IMR-90 (cell line): ENCODE measurements around the gene CTAGE9.

Source experiments
- BHLHE40 ChIP-seq: fragments of 150-350 bp; IDR thresholded peaks from 2 replicates; pipeline ENCODE4 v1.6.1; 2016; ENCODE audit warnings: mild to moderate bottlenecking, low read depth, low read length
- CEBPB ChIP-seq: IDR thresholded peaks from 2 replicates; pipeline ENCODE4 v1.6.1; 2012; ENCODE audit warnings: low read depth, low read length, improper control_type of control experiment
- MAFK ChIP-seq: IDR thresholded peaks from 2 replicates; pipeline ENCODE4 v1.6.1; 2012; ENCODE audit warnings: low read depth, low read length, improper control_type of control experiment
- MAZ ChIP-seq: IDR thresholded peaks from 2 replicates; pipeline ENCODE4 v1.6.1; 2012; ENCODE audit warnings: low read depth, mild to moderate bottlenecking, low read length, improper control_type of control experiment, moderate library complexity, borderline replicate concordance
- POLR2A ChIP-seq: IDR thresholded peaks from 2 replicates; pipeline ENCODE4 v1.6.1; 2012; ENCODE audit warnings: mild to moderate bottlenecking, low read depth, low read length
- RAD21 ChIP-seq: IDR thresholded peaks from 2 replicates; pipeline ENCODE4 v1.6.1; 2012; ENCODE audit warnings: low read length, improper control_type of control experiment
- RCOR1 ChIP-seq: IDR thresholded peaks from 2 replicates; pipeline ENCODE4 v1.6.1; 2012; ENCODE audit warnings: mild to moderate bottlenecking, low read length, improper control_type of control experiment; ENCODE audit not compliant: insufficient replicate concordance
- RFX5 ChIP-seq: IDR thresholded peaks from 2 replicates; pipeline ENCODE4 v1.8.0; 2012; ENCODE audit warnings: low read depth, mild to moderate bottlenecking, low read length, moderate library complexity
- SMC3 ChIP-seq: fragments of 150-350 bp; IDR thresholded peaks from 2 replicates; pipeline ENCODE4 v1.6.1; 2016; ENCODE audit warnings: low read depth, mild to moderate bottlenecking, antibody characterized with exemption, low read length, moderate library complexity
- USF2 ChIP-seq: fragments of 150-350 bp; IDR thresholded peaks from 2 replicates; pipeline ENCODE4 v1.6.1; 2017; ENCODE audit warnings: mild to moderate bottlenecking, antibody characterized with exemption, low read length, low read depth
- TF ChIP-seq, protein P1 (sequence below): conservative IDR thresholded peaks from 2 replicates; pipeline ENCODE4 v1.5.1; 2012; ENCODE audit warnings: mild to moderate bottlenecking, low read depth, low read length, improper control_type of control experiment

DNA sequence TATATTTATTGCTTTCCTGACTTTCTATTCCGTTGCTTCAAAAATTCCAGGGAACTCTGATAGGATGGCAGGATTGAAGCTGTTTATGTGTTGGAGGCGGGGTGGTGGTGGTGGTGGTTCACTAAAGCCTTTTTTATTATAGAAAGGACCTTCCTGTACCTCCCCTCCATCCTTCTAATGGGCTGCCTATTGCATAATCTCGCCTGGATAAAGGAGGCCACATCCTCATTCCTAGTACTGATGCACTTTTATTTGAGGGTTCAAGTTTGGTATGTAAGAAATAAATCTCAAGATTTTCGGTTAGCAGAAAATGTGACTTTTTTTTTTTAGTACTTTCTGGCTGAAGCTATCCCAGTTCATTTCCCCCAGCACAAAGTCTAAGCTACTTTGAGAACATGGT lies 18.7 kb upstream of the CTAGE9 start:
- TF ChIP-seq, protein P1, sequence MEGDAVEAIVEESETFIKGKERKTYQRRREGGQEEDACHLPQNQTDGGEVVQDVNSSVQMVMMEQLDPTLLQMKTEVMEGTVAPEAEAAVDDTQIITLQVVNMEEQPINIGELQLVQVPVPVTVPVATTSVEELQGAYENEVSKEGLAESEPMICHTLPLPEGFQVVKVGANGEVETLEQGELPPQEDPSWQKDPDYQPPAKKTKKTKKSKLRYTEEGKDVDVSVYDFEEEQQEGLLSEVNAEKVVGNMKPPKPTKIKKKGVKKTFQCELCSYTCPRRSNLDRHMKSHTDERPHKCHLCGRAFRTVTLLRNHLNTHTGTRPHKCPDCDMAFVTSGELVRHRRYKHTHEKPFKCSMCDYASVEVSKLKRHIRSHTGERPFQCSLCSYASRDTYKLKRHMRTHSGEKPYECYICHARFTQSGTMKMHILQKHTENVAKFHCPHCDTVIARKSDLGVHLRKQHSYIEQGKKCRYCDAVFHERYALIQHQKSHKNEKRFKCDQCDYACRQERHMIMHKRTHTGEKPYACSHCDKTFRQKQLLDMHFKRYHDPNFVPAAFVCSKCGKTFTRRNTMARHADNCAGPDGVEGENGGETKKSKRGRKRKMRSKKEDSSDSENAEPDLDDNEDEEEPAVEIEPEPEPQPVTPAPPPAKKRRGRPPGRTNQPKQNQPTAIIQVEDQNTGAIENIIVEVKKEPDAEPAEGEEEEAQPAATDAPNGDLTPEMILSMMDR: no peak
- TF ChIP-seq MAZ (no peak), RFX5 (no peak), MAFK (no peak), CEBPB (0 out of 2 replicates have a peak, but pooled peaks have one; percentile 37), POLR2A (no peak), RCOR1 (no peak), RAD21 (no peak), USF2 (no peak), BHLHE40 (no peak), SMC3 (no peak)
